GM21390 (cell line): ENCODE results near the gene CROT.

Experiments used
- ATAC-seq: cut with Tn5 transposase; IDR thresholded peaks from one replicate; pipeline ENCODE4 v1.9.1; 2021; ENCODE audit not compliant: unreplicated experiment

Gene CROT

GRCh38 chr7:87341441-87341840 lies 4.0 kb upstream of the CROT start:
- ATAC-seq = no peak

- no peak for ATAC-seq
These were observed 3.2 kb upstream of the CROT start for GRCh38 chr7:87342231-87342630.

GRCh38 chr7:87344446-87344845 lies 1.0 kb upstream of the CROT start:
- ATAC-seq = no peak

- ATAC-seq = peak; percentile 1
These were observed 503 bp downstream of the CROT start for GRCh38 chr7:87345962-87346371.

GRCh38 chr7:87347207-87347606 lies 1.7 kb downstream of the CROT start:
- no peak for ATAC-seq

- ATAC-seq = no peak
These were observed 2.2 kb downstream of the CROT start for GRCh38 chr7:87347664-87348063.

GRCh38 chr7:87354749-87355148 lies 9.3 kb downstream of the CROT start:
- ATAC-seq = no peak

GRCh38 chr7:87356448-87356847 lies 11.0 kb downstream of the CROT start:
- no peak for ATAC-seq

- no peak for ATAC-seq
These were observed 13.9 kb downstream of the CROT start for GRCh38 chr7:87359366-87359765.

GRCh38 chr7:87361320-87361719 lies 15.9 kb downstream of the CROT start:
- ATAC-seq = no peak

GRCh38 chr7:87363342-87363741 lies 17.9 kb downstream of the CROT start:
- ATAC-seq = no peak

GRCh38 chr7:87364246-87364645 lies 18.8 kb downstream of the CROT start:
- no peak for ATAC-seq

- no peak for ATAC-seq
These were observed 23.8 kb downstream of the CROT start for GRCh38 chr7:87369216-87369615.

- ATAC-seq = no peak
These were observed 25.3 kb downstream of the CROT start for GRCh38 chr7:87370660-87371180.

- no peak for ATAC-seq
These were observed 30.4 kb downstream of the CROT start for GRCh38 chr7:87375662-87376435.

GRCh38 chr7:87380905-87381304 lies 35.4 kb downstream of the CROT start:
- ATAC-seq = no peak

- ATAC-seq = no peak
These were observed 45.7 kb downstream of the CROT start for GRCh38 chr7:87391020-87391701.

- ATAC-seq = no peak
These were observed 50.1 kb downstream of the CROT start for GRCh38 chr7:87395442-87396020.

GRCh38 chr7:87398446-87398845 lies 53.0 kb downstream of the CROT start:
- ATAC-seq = no peak

- no peak for ATAC-seq
These were observed 59.2 kb downstream of the CROT start for GRCh38 chr7:87404674-87405073.

- no peak for ATAC-seq
These were observed 65.7 kb downstream of the CROT start for GRCh38 chr7:87411186-87411585.

- no peak for ATAC-seq
These were observed 67.6 kb downstream of the CROT start for GRCh38 chr7:87413029-87413428.
